Pancreas (tissue), 10 donors: ENCODE data around the gene FGF13. TPM values are rescaled to one million over a fixed set of nuclear protein-coding genes. Genes with fewer than 3 reads are reported as not detected.

ENCODE experiments used
- ATAC-seq, 4 donors: fragments of 200-7000 bp; cut with Tn5 transposase; one replicate each; pipeline versions ENCODE4 v1.8.0 to v1.9.1; 2020; ENCODE audit warnings: mild to moderate bottlenecking in 4 of 4, moderate library complexity in 4 of 4
- DNase-seq, 6 donors: peaks; one replicate each; pipeline ENCODE4 v3.0.0-alpha.2; 2020
- FAIRE-seq: peaks from 2 replicates; lab custom pipeline; 2012; peaks lifted over from hg19 to GRCh38; lab: Jason Lieb, UNC
- H3K27ac ChIP-seq, 4 donors: fragments of 200-600 bp; sonication (generic); 1 replicate in 3 of 4; 2 replicates in 1 of 4; pipeline versions ENCODE4 v1.5.0 to v1.8.0; 2020
- H3K27me3 ChIP-seq, 4 donors: fragments of 200-600 bp; one replicate each; pipeline ENCODE4 v1.8.0; 2021
- H3K36me3 ChIP-seq, 3 donors: fragments of 200-600 bp; sonication (generic) in 1 of 3; one replicate each; pipeline versions ENCODE4 v1.5.0 to v1.8.0; 2020 to 2021
- H3K4me1 ChIP-seq, 3 donors: fragments of 200-600 bp; one replicate each; pipeline ENCODE4 v1.8.0; 2021
- H3K4me3 ChIP-seq, 4 donors: fragments of 200-600 bp; sonication (generic) in 2 of 4; one replicate each; pipeline versions ENCODE4 v1.5.0 to v1.8.0; 2020 to 2021
- H3K9me3 ChIP-seq, 4 donors: fragments of 200-600 bp; one replicate each; pipeline ENCODE4 v1.8.0; 2021
- WGBS, 2 donors: extraction: QIAGEN DNeasy Blood & Tissue Kit; methylation state at CpG; one replicate each; pipeline ENCODE4 v1.1.7; 2013; 5-methylcytosine and 5-hydroxymethylcytosine counted together
- intact Hi-C, 3 donors: fragments of 100-400 bp; cut with DNase I; formaldehyde crosslinking; loops; one replicate each; pipeline versions ENCODE4 v1.11.1 to v1.14.2; 2022
- polyA plus RNA-seq, 2 donors: library from polyadenylated mRNA; stranded (reverse); fragments of 200-250 nt; gene quantifications; one replicate each; pipeline ENCODE4 v1.2.3, GENCODE V29; 2013
- total RNA-seq, 6 donors: library from RNA; stranded (reverse); fragmentation: NEBNext Ultra II Directional in 4 of 6; extraction: Animal tissue kit (Norgen Biotek cat#: 25700) in 4 of 6; gene quantifications; one replicate each; pipeline versions ENCODE4 v1.2.1 to v1.2.4, GENCODE V29; 2021 to 2023
- TF ChIP-seq, protein P1 (sequence below), 4 donors: fragments of 200-600 bp; sonication (generic) in 3 of 4; IDR thresholded peaks; one replicate each; pipeline versions ENCODE4 v1.5.0 to v1.8.0; 2021; ENCODE audit warnings: antibody characterized with exemption in 4 of 4
- donor health status: healthy with polysubstance abuse.
- donor health status: DM: no; HTN: no; CAD: no; lungs with moderate emphysema.
- donor health status: DM: no; HTN: no; CAD: no.
- donor health status: control.
- donor health status: control.
- donor health status: Bipolar disorder and iron deficiency.
- donor health status: DM: yes; HTN: yes; CAD: no.
- donor health status: DM: no; HTN: no; CAD: no.
- donor health status: DM: no; HTN: no; CAD: no.
- donor health status: DM: yes; HTN: yes; CAD: no.

Gene FGF13
- total and polyA plus RNA-seq, 8 donors = 0.35 to 2.4 (median 0.79) TPM

DNA sequence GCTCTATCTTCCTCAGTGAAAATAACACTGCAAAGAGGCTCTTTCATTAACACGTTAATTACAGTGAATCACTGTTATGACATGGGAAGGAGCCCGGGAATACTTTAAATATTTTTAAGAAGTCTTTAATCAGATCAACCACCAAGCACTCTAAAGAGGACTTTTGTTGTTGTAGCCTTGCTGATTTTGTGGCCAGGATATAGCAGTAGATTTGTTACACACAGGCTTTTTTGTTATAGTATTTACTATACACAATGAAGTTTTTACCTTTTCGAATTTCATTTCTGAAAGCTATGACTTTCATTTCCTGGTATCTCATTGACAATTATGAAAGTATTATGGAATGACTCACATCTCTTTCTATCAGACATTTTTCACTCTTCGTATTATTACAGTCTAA is 20.3 kb downstream of the FGF13 start:
- H3K4me3 ChIP-seq = no peak overlapping the region
- H3K4me1 ChIP-seq = no peaks in the 10 kb centered on the region
- H3K36me3 ChIP-seq = no peaks in the 10 kb centered on the region
- intact Hi-C loops = no loop called here
- DNase-seq (no peak), FAIRE-seq (no peak), ATAC-seq (no peak)
- TF ChIP-seq, protein P1, sequence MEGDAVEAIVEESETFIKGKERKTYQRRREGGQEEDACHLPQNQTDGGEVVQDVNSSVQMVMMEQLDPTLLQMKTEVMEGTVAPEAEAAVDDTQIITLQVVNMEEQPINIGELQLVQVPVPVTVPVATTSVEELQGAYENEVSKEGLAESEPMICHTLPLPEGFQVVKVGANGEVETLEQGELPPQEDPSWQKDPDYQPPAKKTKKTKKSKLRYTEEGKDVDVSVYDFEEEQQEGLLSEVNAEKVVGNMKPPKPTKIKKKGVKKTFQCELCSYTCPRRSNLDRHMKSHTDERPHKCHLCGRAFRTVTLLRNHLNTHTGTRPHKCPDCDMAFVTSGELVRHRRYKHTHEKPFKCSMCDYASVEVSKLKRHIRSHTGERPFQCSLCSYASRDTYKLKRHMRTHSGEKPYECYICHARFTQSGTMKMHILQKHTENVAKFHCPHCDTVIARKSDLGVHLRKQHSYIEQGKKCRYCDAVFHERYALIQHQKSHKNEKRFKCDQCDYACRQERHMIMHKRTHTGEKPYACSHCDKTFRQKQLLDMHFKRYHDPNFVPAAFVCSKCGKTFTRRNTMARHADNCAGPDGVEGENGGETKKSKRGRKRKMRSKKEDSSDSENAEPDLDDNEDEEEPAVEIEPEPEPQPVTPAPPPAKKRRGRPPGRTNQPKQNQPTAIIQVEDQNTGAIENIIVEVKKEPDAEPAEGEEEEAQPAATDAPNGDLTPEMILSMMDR (IDR thresholded peaks at IDR 0.05) = no peak
- no peaks in the 10 kb centered on the region for H3K9me3 ChIP-seq
- H3K27me3 ChIP-seq = peaks cover 0 to 9% (median 3%) of the 10 kb centered on the region in 4 donors
- H3K27ac ChIP-seq = no peak overlapping the region
- 37 to 39% methylated on average over 4 of the region's 4 CpGs for WGBS, 2 donors

DNA sequence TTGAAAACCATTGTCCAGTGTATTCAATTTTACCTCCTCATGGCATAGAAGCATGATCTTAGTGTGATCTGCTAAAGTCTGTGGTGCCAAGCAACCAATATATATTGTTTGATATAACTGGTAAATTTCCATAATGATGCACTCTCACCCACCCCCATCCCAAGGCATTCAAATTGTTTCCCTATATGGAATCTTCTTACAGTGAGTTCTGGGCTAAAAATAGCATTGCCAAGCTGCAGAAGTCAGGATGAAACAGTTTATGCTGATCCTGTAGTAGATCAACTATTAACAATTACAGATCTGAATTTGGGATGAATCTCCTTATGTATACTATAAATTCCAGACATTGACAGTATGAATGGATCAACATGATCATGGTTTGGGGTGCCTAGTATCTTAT is 20.9 kb downstream of the FGF13 start:
- Histone ChIP-seq H3K4me1 (no peaks in the 10 kb centered on the region), H3K9me3 (no peaks in the 10 kb centered on the region), H3K36me3 (no peaks in the 10 kb centered on the region), H3K27me3 (peaks cover 0 to 10% (median 1%) of the 10 kb centered on the region in 4 donors), H3K4me3 (no peak overlapping the region), H3K27ac (no peak overlapping the region)
- FAIRE-seq (no peak), ATAC-seq (no peak), DNase-seq (no peak)
- intact Hi-C loops = no loop called here
- TF ChIP-seq, protein P1 (IDR thresholded peaks at IDR 0.05) = no peak

GRCh38 chrX:138683600-138683999 is 27.9 kb downstream of the FGF13 start:
- FAIRE-seq = no peak
- no peaks in the 10 kb centered on the region for H3K4me1 ChIP-seq
- no peak for ATAC-seq
- intact Hi-C loops = no loop called here
- no peak overlapping the region for H3K4me3 ChIP-seq
- H3K27ac ChIP-seq = no peak overlapping the region
- 45 to 46% methylated on average over 4 of the region's 4 CpGs for whole genome bisulfite sequencing, 2 donors
- no peak for DNase-seq
- peaks cover 0 to 6% (median 0%) of the 10 kb centered on the region in 4 donors for H3K27me3 ChIP-seq
- TF ChIP-seq, protein P1 (IDR thresholded peaks at IDR 0.05) = no peak
- H3K36me3 ChIP-seq = no peaks in the 10 kb centered on the region
- no peaks in the 10 kb centered on the region for H3K9me3 ChIP-seq

DNA sequence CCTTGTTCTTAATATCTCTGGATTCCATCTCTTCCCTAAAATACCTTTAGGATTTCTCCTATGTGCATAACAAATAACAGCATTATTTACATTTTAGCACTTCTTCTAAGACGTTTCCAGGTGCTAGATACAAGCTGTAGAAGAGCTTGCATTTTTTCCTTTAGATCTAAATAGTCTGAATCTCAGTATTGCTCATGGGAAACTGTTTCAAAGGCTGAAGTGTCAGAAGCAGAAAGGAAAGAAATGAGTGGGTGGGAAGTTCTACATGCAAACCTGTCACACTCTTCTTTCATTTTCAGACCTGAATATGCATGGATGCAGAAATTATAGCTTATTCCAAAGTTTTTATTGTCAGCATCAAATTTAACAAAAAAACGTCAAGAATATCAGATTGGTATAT is 41.8 kb downstream of the FGF13 start:
- FAIRE-seq (no peak), DNase-seq (no peak), ATAC-seq (no peak)
- Histone ChIP-seq H3K4me1 (no peaks in the 10 kb centered on the region), H3K27me3 (peaks cover 0 to 4% (median 0%) of the 10 kb centered on the region in 4 donors), H3K36me3 (no peaks in the 10 kb centered on the region), H3K4me3 (no peak overlapping the region), H3K27ac (no peak overlapping the region), H3K9me3 (no peaks in the 10 kb centered on the region)
- 8 to 19% methylated on average over 2 of the region's 2 CpGs for WGBS, 2 donors
- intact Hi-C loops = no loop called here
- TF ChIP-seq, protein P1 (IDR thresholded peaks at IDR 0.05) = no peak

DNA sequence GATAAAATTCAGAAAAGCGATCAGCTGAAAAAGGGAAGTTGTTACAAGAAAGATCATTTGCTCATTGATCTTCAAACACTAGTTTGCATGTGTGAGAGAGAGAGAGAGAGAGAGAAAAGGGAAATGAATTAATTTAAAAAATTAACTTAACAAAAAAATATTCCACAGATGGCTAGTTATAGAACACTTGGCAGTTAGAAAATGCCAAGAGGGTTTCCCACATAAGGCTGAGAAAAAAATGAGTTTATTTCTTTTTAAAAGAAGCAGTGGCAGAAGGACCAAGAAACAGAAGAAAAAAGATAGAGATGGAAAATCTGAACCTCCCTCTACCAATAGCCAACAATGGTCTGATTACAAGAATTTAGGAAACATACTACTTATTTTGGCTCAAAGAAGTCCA is 47.1 kb downstream of the FGF13 start:
- no peaks in the 10 kb centered on the region for H3K36me3 ChIP-seq
- no peak overlapping the region for H3K27ac ChIP-seq
- FAIRE-seq = no peak
- WGBS, 2 donors = 64 to 74% methylated on average over 1 of the region's 1 CpG
- H3K4me3 ChIP-seq = no peak overlapping the region
- TF ChIP-seq, protein P1 (IDR thresholded peaks at IDR 0.05) = no peak
- ATAC-seq = no peak
- no peaks in the 10 kb centered on the region for H3K9me3 ChIP-seq
- intact Hi-C loops = no loop called here
- peaks cover 0 to 10% (median 2%) of the 10 kb centered on the region in 4 donors for H3K27me3 ChIP-seq
- no peak for DNase-seq
- H3K4me1 ChIP-seq = no peaks in the 10 kb centered on the region
